ENCODE measurements around the gene LY6G6C.
A peak's percentile ranks its signal among the peaks of the same experiment; 100 is the strongest.

Gene LY6G6C

GRCh38 chr6:31740397-31741223, 19.1 kb upstream of the LY6G6C start:
- no peak for DNase-seq

- DNase-seq: peak; percentile 97
These were observed 18.3 kb upstream of the LY6G6C start, which contains the start of gene MSH5 for GRCh38 chr6:31739639-31740396. MSH5 (plus strand) TSS chr6:31740005; CDS start chr6:31740467, 462 bp downstream.

- peak; percentile 83 for DNase-seq
These were observed 16.7 kb upstream of the LY6G6C start for GRCh38 chr6:31737991-31738979.

- DNase-seq: peak; percentile 28
These were observed 15.9 kb upstream of the LY6G6C start for GRCh38 chr6:31737315-31737990.

- DNase-seq: no peak
These were observed 15.3 kb upstream of the LY6G6C start for GRCh38 chr6:31736768-31737314.

- peak; percentile 80 for DNase-seq
These were observed 14.6 kb upstream of the LY6G6C start, which contains the start of gene CLIC1 for GRCh38 chr6:31736021-31736767. CLIC1 (minus strand) TSS chr6:31736530; CDS start chr6:31736300, 230 bp downstream.

- peak; percentile 81 for DNase-seq
These were observed 13.4 kb upstream of the LY6G6C start for GRCh38 chr6:31734821-31735406.

- no peak for DNase-seq
These were observed 12.8 kb upstream of the LY6G6C start for GRCh38 chr6:31734247-31734820.

GRCh38 chr6:31733734-31734133, 12.2 kb upstream of the LY6G6C start:
- no peak for DNase-seq

- DNase-seq: no peak
These were observed 10.5 kb upstream of the LY6G6C start for GRCh38 chr6:31732029-31732428.

GRCh38 chr6:31730631-31731086, 9.1 kb upstream of the LY6G6C start:
- no peak for DNase-seq

GRCh38 chr6:31729979-31730630, 8.6 kb upstream of the LY6G6C start:
- peak; percentile 75 for DNase-seq

- peak; percentile 84 for DNase-seq
These were observed 8.0 kb upstream of the LY6G6C start for GRCh38 chr6:31729515-31729978.

GRCh38 chr6:31728767-31729514, 7.4 kb upstream of the LY6G6C start, which contains the start of gene DDAH2:
DDAH2 (minus strand) TSS chr6:31729299; CDS start chr6:31729161, 138 bp downstream.
- no peak for DNase-seq

GRCh38 chr6:31727717-31728671, 6.4 kb upstream of the LY6G6C start:
- DNase-seq: peak; percentile 34

- no peak for DNase-seq
These were observed 5.6 kb upstream of the LY6G6C start for GRCh38 chr6:31727034-31727716.
